NCI-H510A (cell line): Measurements from ENCODE around the gene FIBP.

Experiments used
- DNase-seq: peaks from one replicate; lab custom pipeline; 2025; lab: John Stamatoyannopoulos, UW

Gene FIBP

GRCh38 chr11:65844231-65844872, 43.9 kb downstream of the FIBP start:
- no peak for DNase-seq

- DNase-seq: no peak
Observed at GRCh38 chr11:65843811-65844210, 44.5 kb downstream of the FIBP start.

GRCh38 chr11:65842144-65842543, 46.1 kb downstream of the FIBP start:
- DNase-seq: no peak

GRCh38 chr11:65834202-65834601, 54.1 kb downstream of the FIBP start:
- DNase-seq: no peak
